A673 (cell line): ENCODE measurements around the gene PRR35.

ENCODE experiments used
- CTCF ChIP-seq: fragments of 300-800, 200-600 bp; sonication (generic); conservative IDR thresholded peaks from 2 replicates; pipeline ENCODE4 v1.5.1; 2017; ENCODE audit warnings: low read depth, mild to moderate bottlenecking, antibody characterized with exemption, low read length, moderate library complexity, mixed read lengths
- EZH2 ChIP-seq: fragments of 200-600 bp; sonication (generic); IDR thresholded peaks from 2 replicates; pipeline ENCODE4 v1.6.1; 2017; ENCODE audit warnings: borderline replicate concordance, low read depth, mild to moderate bottlenecking, mixed read lengths, antibody characterized with exemption, low read length; ENCODE audit not compliant: poor library complexity, severe bottlenecking

GRCh38 chr16:574021-574760 lies 14.0 kb downstream of the PRR35 start:
- TF ChIP-seq CTCF = no peak
- no peak for TF ChIP-seq EZH2
